ENCODE data around the gene BBS4.

DNA sequence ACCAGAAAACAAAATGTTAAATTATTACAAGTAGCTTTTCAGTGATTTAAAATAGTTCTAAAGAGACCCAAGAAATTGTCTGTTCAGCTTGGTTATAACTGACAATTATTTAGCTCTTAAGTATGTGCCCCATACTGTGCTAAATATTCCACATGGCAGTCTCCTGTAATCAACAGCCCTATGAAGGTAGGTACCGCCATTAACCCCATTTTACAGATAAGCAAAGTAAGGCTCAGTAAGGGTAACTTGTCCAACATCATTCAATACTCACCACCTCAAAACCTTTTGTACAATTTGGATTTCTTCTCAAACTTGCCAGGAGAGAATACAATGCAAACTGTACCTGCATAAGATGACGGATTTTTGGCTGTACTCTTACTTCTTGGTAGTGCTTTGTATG lies 63.7 kb downstream of the BBS4 start:
- TF ChIP-seq, protein P1, sequence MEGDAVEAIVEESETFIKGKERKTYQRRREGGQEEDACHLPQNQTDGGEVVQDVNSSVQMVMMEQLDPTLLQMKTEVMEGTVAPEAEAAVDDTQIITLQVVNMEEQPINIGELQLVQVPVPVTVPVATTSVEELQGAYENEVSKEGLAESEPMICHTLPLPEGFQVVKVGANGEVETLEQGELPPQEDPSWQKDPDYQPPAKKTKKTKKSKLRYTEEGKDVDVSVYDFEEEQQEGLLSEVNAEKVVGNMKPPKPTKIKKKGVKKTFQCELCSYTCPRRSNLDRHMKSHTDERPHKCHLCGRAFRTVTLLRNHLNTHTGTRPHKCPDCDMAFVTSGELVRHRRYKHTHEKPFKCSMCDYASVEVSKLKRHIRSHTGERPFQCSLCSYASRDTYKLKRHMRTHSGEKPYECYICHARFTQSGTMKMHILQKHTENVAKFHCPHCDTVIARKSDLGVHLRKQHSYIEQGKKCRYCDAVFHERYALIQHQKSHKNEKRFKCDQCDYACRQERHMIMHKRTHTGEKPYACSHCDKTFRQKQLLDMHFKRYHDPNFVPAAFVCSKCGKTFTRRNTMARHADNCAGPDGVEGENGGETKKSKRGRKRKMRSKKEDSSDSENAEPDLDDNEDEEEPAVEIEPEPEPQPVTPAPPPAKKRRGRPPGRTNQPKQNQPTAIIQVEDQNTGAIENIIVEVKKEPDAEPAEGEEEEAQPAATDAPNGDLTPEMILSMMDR (conservative IDR thresholded peaks at IDR 0.05 in 1 of 2, IDR thresholded peaks at IDR 0.05 in 1 of 2; ENCODE audit: extremely low read depth in 1 of 2, insufficient read depth in 1 of 2, low read depth in 1 of 2, low read length in 2 of 2): no peak
- no peak for TF ChIP-seq EZH2 (IDR thresholded peaks at IDR 0.05; ENCODE audit: borderline replicate concordance, low read length)

Measured in mammary epithelial cell (primary cell).